Activated effector memory CD4-positive, alpha-beta T cell treated with anti-CD3 and anti-CD28 coated beads, Interleukin-2, amount 50 U/mL, for 16 hours (primary cell): ENCODE data around the gene GNG12.

ENCODE experiments used
- DNase-seq: peaks from one replicate; pipeline ENCODE4 v3.0.0-alpha.2; 2020

The GNG12 gene

GRCh38 chr1:67812226-67812625, 21.0 kb downstream of the GNG12 start:
- no peak for DNase-seq

GRCh38 chr1:67811781-67812180, 21.5 kb downstream of the GNG12 start:
- no peak for DNase-seq

- no peak for DNase-seq
Measured at GRCh38 chr1:67809887-67810286, 23.4 kb downstream of the GNG12 start.

- DNase-seq = no peak
Measured at GRCh38 chr1:67807282-67807681, 26.0 kb downstream of the GNG12 start.

- DNase-seq = no peak
Measured at GRCh38 chr1:67804710-67805109, 28.6 kb downstream of the GNG12 start.

- DNase-seq = no peak
Measured at GRCh38 chr1:67803380-67804279, 29.6 kb downstream of the GNG12 start.

GRCh38 chr1:67802565-67802964, 30.7 kb downstream of the GNG12 start:
- DNase-seq = no peak

- no peak for DNase-seq
Measured at GRCh38 chr1:67801903-67802302, 31.4 kb downstream of the GNG12 start.

GRCh38 chr1:67795179-67795912, 37.9 kb downstream of the GNG12 start:
- DNase-seq = no peak

- no peak for DNase-seq
Measured at GRCh38 chr1:67793562-67793961, 39.7 kb downstream of the GNG12 start.

GRCh38 chr1:67792741-67793458, 40.4 kb downstream of the GNG12 start:
- DNase-seq = no peak

- DNase-seq = no peak
Measured at GRCh38 chr1:67792103-67792502, 41.2 kb downstream of the GNG12 start.

- DNase-seq = no peak
Measured at GRCh38 chr1:67791686-67792085, 41.6 kb downstream of the GNG12 start.

- DNase-seq = no peak
Measured at GRCh38 chr1:67791261-67791660, 42.0 kb downstream of the GNG12 start.

GRCh38 chr1:67790201-67790692, 43.0 kb downstream of the GNG12 start:
- no peak for DNase-seq

GRCh38 chr1:67789551-67789950, 43.7 kb downstream of the GNG12 start:
- DNase-seq = no peak

GRCh38 chr1:67788904-67789303, 44.4 kb downstream of the GNG12 start:
- DNase-seq = no peak

- DNase-seq = no peak
Measured at GRCh38 chr1:67788238-67788790, 45.0 kb downstream of the GNG12 start.

- DNase-seq = no peak
Measured at GRCh38 chr1:67787746-67788145, 45.5 kb downstream of the GNG12 start.

GRCh38 chr1:67785847-67786753, 47.2 kb downstream of the GNG12 start:
- DNase-seq = no peak

- no peak for DNase-seq
Measured at GRCh38 chr1:67784545-67785186, 48.6 kb downstream of the GNG12 start.
